Psoas muscle (tissue), 8 donors: Measurements from ENCODE around the gene LCN10. TPM values are rescaled to one million over a fixed set of nuclear protein-coding genes. Genes with fewer than 3 reads are reported as not detected.
A peak's percentile ranks its signal among the peaks of the same experiment; 100 is the strongest.

Source experiments
- ATAC-seq, 4 donors: fragments of 200-7000 bp; cut with Tn5 transposase; one replicate each; pipeline ENCODE4 v1.9.1; 2020; ENCODE audit warnings: moderate library complexity in 3 of 4, mild to moderate bottlenecking in 2 of 4
- DNase-seq, 2 donors: peaks; one replicate each; pipeline ENCODE4 v3.0.0-alpha.2; 2020
- H3K27ac ChIP-seq: fragments of 200-600 bp; one replicate; pipeline ENCODE4 v1.8.0; 2022
- H3K27me3 ChIP-seq, 3 donors: fragments of 200-600 bp in 1 of 3; one replicate each; pipeline versions ENCODE4 v1.6.1 to v1.8.0; 2013 to 2022; ENCODE audit warnings: low read length in 2 of 3, mild to moderate bottlenecking in 2 of 3, moderate library complexity in 1 of 3; ENCODE audit not compliant: insufficient read depth in 3 of 3
- H3K36me3 ChIP-seq, 2 donors: fragments of 200-600 bp in 1 of 2; one replicate each; pipeline versions ENCODE4 v1.6.1 to v1.8.0; 2013 to 2022; ENCODE audit warnings: low read depth in 1 of 2, mild to moderate bottlenecking in 1 of 2, moderate library complexity in 1 of 2; ENCODE audit not compliant: insufficient read depth in 1 of 2
- H3K4me1 ChIP-seq: fragments of 200-600 bp; one replicate; pipeline ENCODE4 v1.8.0; 2022
- H3K4me3 ChIP-seq: fragments of 200-600 bp; one replicate; pipeline ENCODE4 v1.8.0; 2022; ENCODE audit warnings: mild to moderate bottlenecking
- H3K9me3 ChIP-seq: fragments of 200-600 bp; one replicate; pipeline ENCODE4 v1.8.0; 2022
- CTCF ChIP-seq: fragments of 200-600 bp; IDR thresholded peaks from one replicate; pipeline ENCODE4 v1.8.0; 2022; ENCODE audit warnings: antibody characterized with exemption
- WGBS, 3 donors: extraction: QIAGEN DNeasy Blood & Tissue Kit; methylation state at CpG; one replicate each; pipeline versions ENCODE4 v1.1.6 to v1.1.7; 2013; 5-methylcytosine and 5-hydroxymethylcytosine counted together
- intact Hi-C, 2 donors: fragments of 100-400 bp; cut with DNase I; formaldehyde crosslinking; loops; one replicate each; pipeline versions ENCODE4 v1.11.0 to v1.14.2; 2022
- polyA plus RNA-seq, 3 donors: library from polyadenylated mRNA; stranded (reverse); fragments of 200-250 nt; gene quantifications; one replicate each; pipeline ENCODE4 v1.2.3, GENCODE V29; 2013
- total RNA-seq, 4 donors: library from RNA; stranded (reverse); fragmentation: NEBNext Ultra II Directional in 2 of 4; extraction: Animal tissue kit (Norgen Biotek cat#: 25700) in 2 of 4; gene quantifications; one replicate each; pipeline versions ENCODE4 v1.2.1 to v1.2.4, GENCODE V29; 2021 to 2023
- donor health status: healthy with polysubstance abuse.
- donor health status: DM: no; HTN: no; CAD: no; lungs with moderate emphysema.
- donor health status: Bipolar disorder and iron deficiency.
- donor health status: healthy.
- donor health status: DM: yes; HTN: yes; CAD: no.
- donor health status: DM: no; HTN: no; CAD: no.
- donor health status: DM: no; HTN: no; CAD: no.
- donor health status: DM: yes; HTN: yes; CAD: no.

The LCN10 gene
- total and polyA plus RNA-seq, 7 donors: 3.0 to 4.9 (median 4.0) TPM; not detected in 1

DNA sequence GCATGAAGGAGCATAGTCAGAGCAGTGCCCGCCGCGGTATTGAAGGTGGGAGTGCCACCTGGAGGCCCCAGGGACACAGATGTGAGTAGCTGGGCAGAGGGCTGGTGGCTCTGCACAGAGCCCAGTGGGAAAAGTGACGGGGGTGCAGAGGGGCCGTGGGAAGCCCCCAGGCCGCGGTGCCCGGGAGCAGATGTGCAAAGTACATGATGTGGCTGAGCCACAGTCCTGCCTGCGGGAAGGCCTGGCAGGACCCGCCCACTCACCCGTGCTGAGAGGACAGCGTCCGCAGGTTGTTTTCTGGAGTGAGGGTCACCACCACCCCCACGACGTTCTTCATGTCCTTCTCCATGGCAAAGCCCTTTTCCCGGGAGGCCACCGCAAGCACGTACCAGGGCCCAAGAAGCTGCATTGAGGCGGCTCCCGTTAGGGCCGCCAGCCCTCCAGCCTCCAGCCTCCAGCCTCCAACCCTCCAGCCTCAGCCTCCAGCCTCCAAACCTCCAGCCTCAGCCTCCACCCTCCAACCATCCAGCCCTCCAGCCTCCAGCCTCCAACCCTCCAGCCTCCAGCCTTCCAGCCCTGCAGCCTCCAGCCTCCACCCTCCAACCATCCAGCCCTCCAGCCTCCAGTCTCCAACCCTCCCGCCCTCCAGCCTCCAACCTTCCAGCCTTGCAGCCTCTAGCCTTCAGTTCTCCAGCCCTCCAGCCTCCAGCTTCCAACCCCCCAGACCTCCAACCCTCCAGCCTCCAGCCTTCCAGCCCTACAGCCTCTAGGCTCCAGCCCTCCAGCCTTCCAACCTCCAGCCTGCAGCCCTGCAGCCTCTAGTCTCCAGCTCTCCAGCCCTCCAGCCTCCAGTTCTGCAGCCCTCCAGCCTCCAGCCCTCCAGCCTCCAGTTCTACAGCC, 4.7 kb upstream of the LCN10 start:
- 84 to 90% (median 86%) methylated on average over 21 to 22 of the region's 22 CpGs for WGBS, 3 donors
- no peaks in the 10 kb centered on the region for H3K36me3 ChIP-seq
- peaks cover 0 to 21% (median 12%) of the 10 kb centered on the region in 3 donors for H3K27me3 ChIP-seq
- no peak overlapping the region for H3K27ac ChIP-seq
- no peak for TF ChIP-seq CTCF
- ATAC-seq (no peak), DNase-seq (no peak)
- intact Hi-C loops: no loop called here
- H3K4me3 ChIP-seq: no peak overlapping the region
- H3K9me3 ChIP-seq: no peaks in the 10 kb centered on the region
- no peaks in the 10 kb centered on the region for H3K4me1 ChIP-seq

GRCh38 chr9:136746621-136747020, 3.9 kb upstream of the LCN10 start:
- no peaks in the 10 kb centered on the region for H3K4me1 ChIP-seq
- peaks cover 0 to 29% (median 12%) of the 10 kb centered on the region in 3 donors for H3K27me3 ChIP-seq
- ATAC-seq (no peak), DNase-seq (peak in 1 of 2 donors; percentile 15)
- no peaks in the 10 kb centered on the region for H3K9me3 ChIP-seq
- H3K4me3 ChIP-seq: no peak overlapping the region
- intact Hi-C loops: no loop called here
- no peak overlapping the region for H3K27ac ChIP-seq
- H3K36me3 ChIP-seq: no peaks in the 10 kb centered on the region
- no peak for TF ChIP-seq CTCF
- 88 to 92% (median 89%) methylated on average over 17 to 18 of the region's 18 CpGs for WGBS, 3 donors

DNA sequence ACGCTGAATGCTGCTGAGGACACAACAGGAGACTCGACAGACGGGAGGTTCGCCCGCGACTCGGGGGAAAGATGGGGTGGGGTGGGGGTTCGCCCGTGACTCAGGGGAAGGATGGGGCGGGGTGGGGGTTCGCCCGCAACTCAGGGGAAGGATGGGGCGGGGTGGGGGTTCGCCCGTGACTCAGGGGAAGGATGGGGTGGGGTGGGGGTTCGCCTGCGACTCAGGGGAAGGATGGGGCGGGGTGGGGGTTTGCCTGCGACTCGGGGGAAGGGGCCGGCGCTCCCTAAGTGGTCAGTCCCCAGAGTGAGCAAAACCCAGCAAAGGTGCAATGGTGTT, 3.4 kb upstream of the LCN10 start:
- Histone ChIP-seq H3K36me3 (no peaks in the 10 kb centered on the region), H3K27ac (no peak overlapping the region), H3K27me3 (peaks cover 0 to 34% (median 12%) of the 10 kb centered on the region in 3 donors), H3K9me3 (no peaks in the 10 kb centered on the region), H3K4me3 (no peak overlapping the region), H3K4me1 (no peaks in the 10 kb centered on the region)
- TF ChIP-seq CTCF: no peak
- ATAC-seq: no peak
- 66 to 70% (median 68%) methylated on average over 16 to 22 of the region's 22 CpGs for WGBS, 3 donors
- intact Hi-C loops: no loop called here
- DNase-seq: no peak

DNA sequence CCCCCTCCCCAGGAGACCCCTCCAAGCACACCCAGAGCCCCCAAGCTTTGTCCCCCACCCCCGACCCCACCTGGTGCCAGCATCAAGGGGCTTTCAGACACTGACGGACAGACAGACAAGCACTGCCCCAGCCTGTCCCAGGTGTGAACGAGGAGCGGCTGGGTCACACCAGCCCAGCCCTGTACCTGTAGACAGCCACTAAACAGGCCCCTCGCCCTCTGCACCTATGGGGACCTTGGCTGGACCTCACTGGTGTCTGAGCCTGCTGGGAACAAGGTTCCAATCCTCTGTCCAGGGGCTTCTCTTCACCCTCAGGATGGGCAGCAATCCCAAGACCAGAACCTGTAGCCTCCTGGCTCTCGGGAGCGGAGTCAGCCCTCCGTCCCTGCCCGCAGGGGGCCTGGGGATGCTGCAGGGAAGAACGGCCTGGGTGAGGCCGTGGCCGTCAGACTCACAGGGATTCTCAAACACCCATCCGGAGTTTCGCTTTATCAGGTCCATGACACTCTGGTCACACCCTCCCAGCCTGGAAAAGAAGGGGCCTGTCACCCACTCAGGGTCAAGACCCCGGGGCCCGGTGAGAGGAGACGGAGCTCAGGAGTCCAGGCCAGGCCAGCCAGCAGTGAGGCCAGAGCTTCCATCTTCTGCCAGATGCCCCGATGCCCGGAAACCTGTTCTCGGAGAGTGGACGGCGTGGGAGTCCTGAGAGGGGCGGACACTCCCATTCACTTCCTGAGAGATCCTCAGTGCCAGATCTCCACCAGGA, 2.8 kb upstream of the LCN10 start:
- H3K9me3 ChIP-seq: no peaks in the 10 kb centered on the region
- no peaks in the 10 kb centered on the region for H3K36me3 ChIP-seq
- no peak overlapping the region for H3K4me3 ChIP-seq
- ATAC-seq: peak in 1 of 4 donors; percentile 28
- WGBS, 3 donors: 70 to 75% (median 74%) methylated on average over 20 to 23 of the region's 23 CpGs
- H3K27me3 ChIP-seq: peaks cover 0 to 39% (median 15%) of the 10 kb centered on the region in 3 donors
- intact Hi-C loops: no loop called here
- no peak overlapping the region for H3K27ac ChIP-seq
- TF ChIP-seq CTCF: no peak
- H3K4me1 ChIP-seq: no peaks in the 10 kb centered on the region
- DNase-seq: peak in 1 of 2 donors; percentile 22
